ENCODE data around the gene ZCCHC10.

Gene ZCCHC10

GRCh38 chr5:132953710-132954109, 72.6 kb downstream of the ZCCHC10 start:
- H3K27ac ChIP-seq = no peak overlapping the region
- TF ChIP-seq ZFX (IDR thresholded peaks at IDR 0.05; ENCODE audit: borderline replicate concordance) = no peak
- TF ChIP-seq CTCF (IDR thresholded peaks at IDR 0.05) = no peak

- no peak overlapping the region for H3K27ac ChIP-seq
- TF ChIP-seq ZFX (IDR thresholded peaks at IDR 0.05; ENCODE audit: borderline replicate concordance) = no peak
- no peak for TF ChIP-seq CTCF (IDR thresholded peaks at IDR 0.05)
Measured at GRCh38 chr5:132952829-132953228, 73.5 kb downstream of the ZCCHC10 start.

GRCh38 chr5:132951897-132952296, 74.5 kb downstream of the ZCCHC10 start:
- H3K27ac ChIP-seq = no peak overlapping the region

GRCh38 chr5:132949136-132949535, 77.2 kb downstream of the ZCCHC10 start:
- no peak overlapping the region for H3K27ac ChIP-seq
- TF ChIP-seq CTCF (IDR thresholded peaks at IDR 0.05) = no peak
- no peak for TF ChIP-seq ZFX (IDR thresholded peaks at IDR 0.05; ENCODE audit: borderline replicate concordance)

More at GRCh38 chr5:132951897-132952296, 74.5 kb downstream of the ZCCHC10 start:
- no peak for TF ChIP-seq CTCF (IDR thresholded peaks at IDR 0.05)
- no peak for TF ChIP-seq ZFX (IDR thresholded peaks at IDR 0.05; ENCODE audit: borderline replicate concordance)

GRCh38 chr5:132947671-132948070, 78.7 kb downstream of the ZCCHC10 start:
- no peak for TF ChIP-seq CTCF (IDR thresholded peaks at IDR 0.05)
- no peak for TF ChIP-seq ZFX (IDR thresholded peaks at IDR 0.05; ENCODE audit: borderline replicate concordance)
- no peak overlapping the region for H3K27ac ChIP-seq
